Stimulated activated CD4-positive, alpha-beta T cell treated with anti-CD3 and anti-CD28 coated beads, Interleukin-1b, Interleukin-23, amount 100 ng/mL, for 24 hours (primary cell): ENCODE results near the gene ATP8A1.
"Not testable (repeated sequence)": the region's sequence is repeated elsewhere in the genome, so short reads cannot be mapped to it uniquely, and the experiment has no call there.

Experiments used
- DNase-seq, 4 experiments: peaks; one replicate each; pipeline ENCODE4 v3.0.0-alpha.2; 2020; ENCODE audit warnings: low read depth in 4 of 4, low spot score in 1 of 4

Gene ATP8A1

GRCh38 chr4:42474406-42474805 lies 182.5 kb downstream of the ATP8A1 start:
- DNase-seq, result no peak

- no peak for DNase-seq
Observed at GRCh38 chr4:42473071-42473684, 183.7 kb downstream of the ATP8A1 start.

- DNase-seq, result no peak
Observed at GRCh38 chr4:42471896-42472295, 185.0 kb downstream of the ATP8A1 start.

- DNase-seq, result no peak
Observed at GRCh38 chr4:42470023-42470422, 186.9 kb downstream of the ATP8A1 start.

- not testable (repeated sequence) for DNase-seq
Observed at GRCh38 chr4:42467777-42468176, 189.1 kb downstream of the ATP8A1 start.

GRCh38 chr4:42466273-42466844 lies 190.5 kb downstream of the ATP8A1 start:
- DNase-seq, result no peak

GRCh38 chr4:42464550-42465094 lies 192.3 kb downstream of the ATP8A1 start:
- DNase-seq, result no peak

GRCh38 chr4:42461216-42461615 lies 195.7 kb downstream of the ATP8A1 start:
- not testable (repeated sequence) for DNase-seq

GRCh38 chr4:42460043-42460442 lies 196.9 kb downstream of the ATP8A1 start:
- DNase-seq, result no peak

- no peak for DNase-seq
Observed at GRCh38 chr4:42458657-42459056, 198.2 kb downstream of the ATP8A1 start.

- no peak for DNase-seq
Observed at GRCh38 chr4:42454755-42455420, 202.0 kb downstream of the ATP8A1 start.

- DNase-seq, result no peak
Observed at GRCh38 chr4:42453612-42454011, 203.3 kb downstream of the ATP8A1 start.

- DNase-seq, result no peak
Observed at GRCh38 chr4:42452823-42453222, 204.1 kb downstream of the ATP8A1 start.

GRCh38 chr4:42446823-42447222 lies 210.1 kb downstream of the ATP8A1 start:
- no peak for DNase-seq

- DNase-seq, result no peak
Observed at GRCh38 chr4:42445038-42445437, 211.9 kb downstream of the ATP8A1 start.

- no peak for DNase-seq
Observed at GRCh38 chr4:42442601-42443000, 214.3 kb downstream of the ATP8A1 start.

- no peak for DNase-seq
Observed at GRCh38 chr4:42440083-42440482, 216.8 kb downstream of the ATP8A1 start.

GRCh38 chr4:42436928-42437565 lies 219.9 kb downstream of the ATP8A1 start:
- DNase-seq, result no peak

GRCh38 chr4:42428036-42428435 lies 228.9 kb downstream of the ATP8A1 start:
- no peak for DNase-seq

- DNase-seq, result no peak
Observed at GRCh38 chr4:42425146-42426065, 231.5 kb downstream of the ATP8A1 start.

GRCh38 chr4:42420140-42420539 lies 236.8 kb downstream of the ATP8A1 start:
- no peak for DNase-seq
